Activated naive CD4-positive, alpha-beta T cell treated with anti-CD3 and anti-CD28 coated beads, Interleukin-2, amount 50 U/mL, for 24 hours (primary cell): ENCODE data around the gene KLF6.
A peak's percentile ranks its signal among the peaks of the same experiment; 100 is the strongest.
"Not testable (repeated sequence)": the region's sequence is repeated elsewhere in the genome, so short reads cannot be mapped to it uniquely, and the experiment has no call there.

Experiments used
- H3K27ac Mint-ChIP-seq: one replicate; pipeline ENCODE4 v1.8.0; 2021; ENCODE audit warnings: mild to moderate bottlenecking, mixed read lengths
- H3K27me3 Mint-ChIP-seq: one replicate; pipeline ENCODE4 v1.8.0; 2021; ENCODE audit warnings: mixed read lengths
- H3K36me3 Mint-ChIP-seq: one replicate; pipeline ENCODE4 v1.8.0; 2021; ENCODE audit warnings: mixed read lengths
- H3K4me1 Mint-ChIP-seq: one replicate; pipeline ENCODE4 v1.8.0; 2021; ENCODE audit warnings: mixed read lengths
- H3K4me3 Mint-ChIP-seq: one replicate; pipeline ENCODE4 v1.8.0; 2021; ENCODE audit warnings: mild to moderate bottlenecking, mixed read lengths
- H3K9me3 Mint-ChIP-seq: one replicate; pipeline ENCODE4 v1.8.0; 2021; ENCODE audit warnings: mixed read lengths

KLF6 gene

GRCh38 chr10:3747984-3748383 is 37.0 kb downstream of the KLF6 start:
- Mint-ChIP-seq H3K4me1 (no peaks in the 10 kb centered on the region), H3K9me3 (no peaks in the 10 kb centered on the region), H3K36me3 (no peaks in the 10 kb centered on the region), H3K27ac (no peak overlapping the region), H3K27me3 (no peaks in the 10 kb centered on the region), H3K4me3 (no peak overlapping the region)

GRCh38 chr10:3747248-3747960 is 37.6 kb downstream of the KLF6 start:
- Mint-ChIP-seq H3K9me3 (no peaks in the 10 kb centered on the region), H3K36me3 (no peaks in the 10 kb centered on the region), H3K4me1 (no peaks in the 10 kb centered on the region), H3K27ac (peak overlapping the region; percentile 37), H3K27me3 (no peaks in the 10 kb centered on the region), H3K4me3 (no peak overlapping the region)

- no peak overlapping the region for H3K4me3 Mint-ChIP-seq
- no peaks in the 10 kb centered on the region for H3K9me3 Mint-ChIP-seq
- H3K27me3 Mint-ChIP-seq = no peaks in the 10 kb centered on the region
- H3K4me1 Mint-ChIP-seq = peaks cover 4% of the 10 kb centered on the region
- no peak overlapping the region for H3K27ac Mint-ChIP-seq
- no peaks in the 10 kb centered on the region for H3K36me3 Mint-ChIP-seq
Measured at GRCh38 chr10:3746634-3747033, 38.4 kb downstream of the KLF6 start.

GRCh38 chr10:3745521-3745920 is 39.5 kb downstream of the KLF6 start:
- Mint-ChIP-seq H3K9me3 (no peaks in the 10 kb centered on the region), H3K4me1 (peaks cover 7% of the 10 kb centered on the region), H3K27ac (no peak overlapping the region), H3K4me3 (no peak overlapping the region), H3K36me3 (no peaks in the 10 kb centered on the region), H3K27me3 (no peaks in the 10 kb centered on the region)

- H3K4me3 Mint-ChIP-seq = no peak overlapping the region
- H3K36me3 Mint-ChIP-seq = no peaks in the 10 kb centered on the region
- H3K27ac Mint-ChIP-seq = no peak overlapping the region
- peaks cover 19% of the 10 kb centered on the region for H3K4me1 Mint-ChIP-seq
- H3K27me3 Mint-ChIP-seq = no peaks in the 10 kb centered on the region
- no peaks in the 10 kb centered on the region for H3K9me3 Mint-ChIP-seq
Measured at GRCh38 chr10:3741688-3742461, 43.1 kb downstream of the KLF6 start.

GRCh38 chr10:3740157-3740871 is 44.7 kb downstream of the KLF6 start:
- H3K4me3 Mint-ChIP-seq = no peak overlapping the region
- H3K27me3 Mint-ChIP-seq = no peaks in the 10 kb centered on the region
- peak overlapping the region; percentile 82 for H3K27ac Mint-ChIP-seq
- H3K9me3 Mint-ChIP-seq = no peaks in the 10 kb centered on the region
- no peaks in the 10 kb centered on the region for H3K36me3 Mint-ChIP-seq
- peaks cover 19% of the 10 kb centered on the region for H3K4me1 Mint-ChIP-seq

GRCh38 chr10:3738855-3739350 is 46.1 kb downstream of the KLF6 start:
- peaks cover 19% of the 10 kb centered on the region for H3K4me1 Mint-ChIP-seq
- no peaks in the 10 kb centered on the region for H3K36me3 Mint-ChIP-seq
- H3K27ac Mint-ChIP-seq = peak overlapping the region; percentile 84
- no peaks in the 10 kb centered on the region for H3K27me3 Mint-ChIP-seq
- no peaks in the 10 kb centered on the region for H3K9me3 Mint-ChIP-seq
- H3K4me3 Mint-ChIP-seq = peak overlapping the region; percentile 44

GRCh38 chr10:3737864-3738263 is 47.1 kb downstream of the KLF6 start:
- H3K36me3 Mint-ChIP-seq = no peaks in the 10 kb centered on the region
- no peaks in the 10 kb centered on the region for H3K27me3 Mint-ChIP-seq
- H3K4me3 Mint-ChIP-seq = no peak overlapping the region
- H3K27ac Mint-ChIP-seq = no peak overlapping the region
- peaks cover 19% of the 10 kb centered on the region for H3K4me1 Mint-ChIP-seq
- H3K9me3 Mint-ChIP-seq = no peaks in the 10 kb centered on the region

GRCh38 chr10:3735175-3735574 is 49.8 kb downstream of the KLF6 start:
- Mint-ChIP-seq H3K27me3 (no peaks in the 10 kb centered on the region), H3K9me3 (peaks cover 9% of the 10 kb centered on the region), H3K36me3 (peaks cover 5% of the 10 kb centered on the region), H3K4me1 (peaks cover 9% of the 10 kb centered on the region), H3K4me3 (no peak overlapping the region), H3K27ac (no peak overlapping the region)

GRCh38 chr10:3734111-3734510 is 50.9 kb downstream of the KLF6 start:
- Mint-ChIP-seq H3K4me3 (no peak overlapping the region), H3K27ac (no peak overlapping the region), H3K9me3 (peaks cover 9% of the 10 kb centered on the region), H3K36me3 (peaks cover 5% of the 10 kb centered on the region), H3K4me1 (peaks cover 2% of the 10 kb centered on the region), H3K27me3 (no peaks in the 10 kb centered on the region)

- not testable (repeated sequence) for H3K27ac Mint-ChIP-seq, H3K27me3 Mint-ChIP-seq, H3K4me1 Mint-ChIP-seq, H3K4me3 Mint-ChIP-seq, H3K36me3 Mint-ChIP-seq, H3K9me3 Mint-ChIP-seq
Measured at GRCh38 chr10:3732183-3732582, 52.8 kb downstream of the KLF6 start.

- Mint-ChIP-seq H3K4me3 (no peak overlapping the region), H3K27ac (no peak overlapping the region), H3K4me1 (no peaks in the 10 kb centered on the region), H3K36me3 (peaks cover 5% of the 10 kb centered on the region), H3K27me3 (no peaks in the 10 kb centered on the region), H3K9me3 (peaks cover 9% of the 10 kb centered on the region)
Measured at GRCh38 chr10:3729397-3729976, 55.5 kb downstream of the KLF6 start.

GRCh38 chr10:3728563-3728962 is 56.4 kb downstream of the KLF6 start:
- Mint-ChIP-seq H3K27me3 (no peaks in the 10 kb centered on the region), H3K4me3 (no peak overlapping the region), H3K9me3 (peaks cover 9% of the 10 kb centered on the region), H3K36me3 (peaks cover 5% of the 10 kb centered on the region), H3K27ac (no peak overlapping the region), H3K4me1 (no peaks in the 10 kb centered on the region)

GRCh38 chr10:3727268-3727667 is 57.7 kb downstream of the KLF6 start:
- Mint-ChIP-seq H3K27ac (no peak overlapping the region), H3K27me3 (no peaks in the 10 kb centered on the region), H3K4me1 (no peaks in the 10 kb centered on the region), H3K9me3 (peaks cover 5% of the 10 kb centered on the region), H3K4me3 (no peak overlapping the region), H3K36me3 (peaks cover 1% of the 10 kb centered on the region)
